ENCODE measurements around the gene TUBB3. TPM values are rescaled to one million over a fixed set of nuclear protein-coding genes. Genes with fewer than 3 reads are reported as not detected.

TUBB3 gene
- total RNA-seq, 1 experiment from 2014 or later = 164 TPM

- no peaks in the 10 kb centered on the region for H3K27me3 ChIP-seq (ENCODE audit: insufficient read depth, low read length)
- H3K23me2 ChIP-seq (ENCODE audit: insufficient read length, low read depth, low read length, poor library complexity, severe bottlenecking) = no peaks in the 10 kb centered on the region
- peaks cover 3% of the 10 kb centered on the region for H3K79me1 ChIP-seq (ENCODE audit: insufficient read depth, low read depth, low read length, poor library complexity, severe bottlenecking)
- no peak overlapping the region for H2BK12ac ChIP-seq (ENCODE audit: insufficient read length, low read depth, low read length)
- H3K79me2 ChIP-seq (ENCODE audit: insufficient read depth, low read length) = peaks cover 3% of the 10 kb centered on the region; the same call in 1 of the 2 replicates
- no CpG with 5 or more reads among the region's 28 CpGs for WGBS (ENCODE audit: extremely low coverage, insufficient read length, low lambda C conversion rate)
- no peak overlapping the region for H3K27ac ChIP-seq (ENCODE audit: insufficient read length, low read depth, low read length)
- no peak overlapping the region for H2BK15ac ChIP-seq (ENCODE audit: low read depth, low read length)
- H3K9me3 ChIP-seq (ENCODE audit: control insufficient read depth, low read depth, low read length) = no peaks in the 10 kb centered on the region
- H3K18ac ChIP-seq (ENCODE audit: insufficient read length, low read depth, low read length) = no peak overlapping the region
- H3K4ac ChIP-seq (ENCODE audit: low read depth, low read length) = no peak overlapping the region
- no peaks in the 10 kb centered on the region for H4K20me1 ChIP-seq (ENCODE audit: control insufficient read depth, insufficient read depth, insufficient read length)
- Mint-ChIP-seq H3K36me3 (ENCODE audit: insufficient read depth in 1 of 3, low read depth in 3 of 3) (peaks cover 32 to 74% (median 64%) of the 10 kb centered on the region in 3 experiments), H3K9me3 (no peaks in the 10 kb centered on the region; a peak in 1 of 5 replicates), H3K4me3 (no peak overlapping the region), H3K27me3 (ENCODE audit: low read depth) (no peaks in the 10 kb centered on the region), H3K27ac (peak overlapping the region in 2 of 3 experiments; percentile 13 to 76; a peak in 4 of 7 replicates), H3K4me1 (no peaks in the 10 kb centered on the region)
- H3K23ac ChIP-seq (ENCODE audit: insufficient read length, low read depth, low read length) = no peak overlapping the region
- no peak overlapping the region for H3T11ph ChIP-seq (ENCODE audit: low read length)
- no peak overlapping the region for H4K91ac ChIP-seq (ENCODE audit: insufficient read length, low read depth, low read length)
- H2AK5ac ChIP-seq (ENCODE audit: insufficient read length, low read length) = no peak overlapping the region
- peak overlapping the region; percentile 82 for H4K5ac ChIP-seq (ENCODE audit: insufficient read length, low read depth, low read length)
- DNase-seq = no peak
- no peak overlapping the region for H3K56ac ChIP-seq (ENCODE audit: insufficient read length, low read depth, low read length)
- no peak overlapping the region for H2BK5ac ChIP-seq (ENCODE audit: insufficient read length, low read length)
- H3K14ac ChIP-seq (ENCODE audit: insufficient read depth, low read length) = no peak overlapping the region; the same call in 1 of the 2 replicates
- no peak overlapping the region for H3K4me2 ChIP-seq (ENCODE audit: insufficient read depth, insufficient read length, low read length)
- no peak for TF ChIP-seq CTCF (conservative IDR thresholded peaks at IDR 0.05)
- no peak overlapping the region for H4K8ac ChIP-seq (replicated peaks; ENCODE audit: insufficient read length, low read depth, low read length)
- H2BK120ac ChIP-seq (ENCODE audit: low read depth, low read length, poor library complexity, severe bottlenecking) = no peak overlapping the region
- no peak overlapping the region for H2BK20ac ChIP-seq (ENCODE audit: low read depth, low read length, poor library complexity, severe bottlenecking)
- H3K4me1 ChIP-seq (ENCODE audit: insufficient read depth, low read length) = no peaks in the 10 kb centered on the region
- H2AFZ ChIP-seq (ENCODE audit: low read length) = no peak overlapping the region
- no peak overlapping the region for H3K9ac ChIP-seq (ENCODE audit: extremely low read depth, insufficient read length, low read length)
Observed at GRCh38 chr16:89883346-89884040, 39.6 kb upstream of the TUBB3 start.
